Osteoblast (primary cell): Measurements from ENCODE around the gene ATP10A. TPM values are rescaled to one million over a fixed set of nuclear protein-coding genes. Genes with fewer than 3 reads are reported as not detected.

ENCODE experiments used
- DNase-seq: peaks from one replicate; pipeline ENCODE4 v3.0.0; 2011; ENCODE audit warnings: low spot score, mixed read lengths; ENCODE audit not compliant: insufficient read length; ENCODE audit errors: missing footprints
- H2AFZ ChIP-seq: 2 replicates; pipeline ENCODE4 v1.6.0; 2011; ENCODE audit warnings: mild to moderate bottlenecking, low read length
- H3K27ac ChIP-seq: 2 replicates; pipeline ENCODE4 v1.5.1; 2011; ENCODE audit warnings: mild to moderate bottlenecking, low read depth, low read length, moderate library complexity
- H3K27me3 ChIP-seq: 2 replicates; pipeline ENCODE4 v1.6.0; 2012; ENCODE audit warnings: mild to moderate bottlenecking, control low read depth, inconsistent platforms, low read length, moderate library complexity; ENCODE audit not compliant: insufficient read depth
- H3K36me3 ChIP-seq: 2 replicates; pipeline ENCODE4 v1.5.1; 2011; ENCODE audit warnings: mild to moderate bottlenecking, low read length, control low read depth, moderate library complexity; ENCODE audit not compliant: insufficient read depth
- H3K4me1 ChIP-seq: 2 replicates; pipeline ENCODE4 v1.5.1; 2011; ENCODE audit warnings: mild to moderate bottlenecking, low read length, control low read depth, moderate library complexity; ENCODE audit not compliant: insufficient read depth
- H3K4me2 ChIP-seq: 2 replicates; pipeline ENCODE4 v1.6.0; 2011; ENCODE audit warnings: mild to moderate bottlenecking, low read length; ENCODE audit not compliant: insufficient read depth
- H3K4me3 ChIP-seq: fragments of 200-600 bp; sonication (generic); 3 replicates; pipeline ENCODE4 v1.5.1; 2012; ENCODE audit warnings: mild to moderate bottlenecking, low read length, inconsistent platforms; ENCODE audit not compliant: insufficient read depth
- H3K79me2 ChIP-seq: 2 replicates; pipeline ENCODE4 v1.6.0; 2012; ENCODE audit warnings: mild to moderate bottlenecking, low read length, control low read depth, inconsistent platforms; ENCODE audit not compliant: insufficient read depth
- H3K9me3 ChIP-seq: 2 replicates; pipeline ENCODE4 v1.5.1; 2011; ENCODE audit warnings: low read depth, low read length, control low read depth
- H4K20me1 ChIP-seq: 2 replicates; pipeline ENCODE4 v1.6.0; 2012; ENCODE audit warnings: mild to moderate bottlenecking, low read length, control low read depth; ENCODE audit not compliant: insufficient read depth
- total RNA-seq: library from RNA; depleted of rRNA; stranded (reverse); fragments of >200 nt; gene quantifications from 2 replicates; pipeline ENCODE4 v1.2.3, GENCODE V29; 2012
- TF ChIP-seq, protein P1 (sequence below): IDR thresholded peaks from 2 replicates; pipeline ENCODE4 v1.5.1; 2011; ENCODE audit warnings: mild to moderate bottlenecking, low read depth, low read length, moderate library complexity; ENCODE audit errors: extremely low read depth

ATP10A gene
- total RNA-seq, 1 donor = 32.9 TPM

DNA sequence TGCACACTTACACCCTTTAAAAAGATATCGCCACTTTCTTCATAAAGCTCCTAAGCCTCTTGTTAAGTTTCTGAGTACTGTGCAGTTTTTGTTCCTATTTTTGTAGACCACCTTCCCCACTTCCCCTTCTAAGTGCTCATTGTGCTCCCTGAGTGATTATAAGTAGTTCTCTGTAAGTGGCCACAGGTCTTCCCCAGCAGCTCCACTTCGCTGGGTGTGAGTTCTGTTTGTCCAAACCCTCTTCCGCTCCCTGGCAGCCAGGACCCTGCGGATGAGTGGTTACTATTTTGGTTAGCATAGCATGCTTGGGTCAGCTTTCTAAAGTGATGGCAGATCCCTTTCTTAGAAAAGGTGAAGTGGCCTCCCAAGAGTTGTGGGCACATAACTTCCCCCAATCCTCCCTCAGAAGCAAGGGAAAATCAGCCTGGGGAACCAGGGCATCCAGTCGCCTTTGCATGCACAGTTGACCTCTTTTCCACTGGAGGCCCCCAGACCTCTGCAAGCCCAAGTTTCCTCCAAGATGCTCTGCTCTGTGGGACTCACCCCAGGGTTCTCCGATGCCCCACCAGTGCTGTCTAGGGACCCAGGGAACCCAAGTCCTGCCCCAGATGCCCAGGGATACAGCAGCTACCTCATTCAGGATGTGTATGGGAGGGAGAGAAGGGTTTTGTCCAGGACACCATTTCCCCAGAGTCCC, 69.6 kb downstream of the ATP10A start:
- Histone ChIP-seq H3K79me2 (peaks cover 64% of the 10 kb centered on the region), H3K9me3 (no peaks in the 10 kb centered on the region), H3K36me3 (no peaks in the 10 kb centered on the region), H4K20me1 (no peaks in the 10 kb centered on the region), H3K27me3 (no peaks in the 10 kb centered on the region), H3K4me2 (no peak overlapping the region), H3K27ac (no peak overlapping the region), H2AFZ (no peak overlapping the region), H3K4me3 (no peak overlapping the region), H3K4me1 (peaks cover 43% of the 10 kb centered on the region)
- peak; percentile 22 for DNase-seq
- TF ChIP-seq, protein P1, sequence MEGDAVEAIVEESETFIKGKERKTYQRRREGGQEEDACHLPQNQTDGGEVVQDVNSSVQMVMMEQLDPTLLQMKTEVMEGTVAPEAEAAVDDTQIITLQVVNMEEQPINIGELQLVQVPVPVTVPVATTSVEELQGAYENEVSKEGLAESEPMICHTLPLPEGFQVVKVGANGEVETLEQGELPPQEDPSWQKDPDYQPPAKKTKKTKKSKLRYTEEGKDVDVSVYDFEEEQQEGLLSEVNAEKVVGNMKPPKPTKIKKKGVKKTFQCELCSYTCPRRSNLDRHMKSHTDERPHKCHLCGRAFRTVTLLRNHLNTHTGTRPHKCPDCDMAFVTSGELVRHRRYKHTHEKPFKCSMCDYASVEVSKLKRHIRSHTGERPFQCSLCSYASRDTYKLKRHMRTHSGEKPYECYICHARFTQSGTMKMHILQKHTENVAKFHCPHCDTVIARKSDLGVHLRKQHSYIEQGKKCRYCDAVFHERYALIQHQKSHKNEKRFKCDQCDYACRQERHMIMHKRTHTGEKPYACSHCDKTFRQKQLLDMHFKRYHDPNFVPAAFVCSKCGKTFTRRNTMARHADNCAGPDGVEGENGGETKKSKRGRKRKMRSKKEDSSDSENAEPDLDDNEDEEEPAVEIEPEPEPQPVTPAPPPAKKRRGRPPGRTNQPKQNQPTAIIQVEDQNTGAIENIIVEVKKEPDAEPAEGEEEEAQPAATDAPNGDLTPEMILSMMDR = no peak

DNA sequence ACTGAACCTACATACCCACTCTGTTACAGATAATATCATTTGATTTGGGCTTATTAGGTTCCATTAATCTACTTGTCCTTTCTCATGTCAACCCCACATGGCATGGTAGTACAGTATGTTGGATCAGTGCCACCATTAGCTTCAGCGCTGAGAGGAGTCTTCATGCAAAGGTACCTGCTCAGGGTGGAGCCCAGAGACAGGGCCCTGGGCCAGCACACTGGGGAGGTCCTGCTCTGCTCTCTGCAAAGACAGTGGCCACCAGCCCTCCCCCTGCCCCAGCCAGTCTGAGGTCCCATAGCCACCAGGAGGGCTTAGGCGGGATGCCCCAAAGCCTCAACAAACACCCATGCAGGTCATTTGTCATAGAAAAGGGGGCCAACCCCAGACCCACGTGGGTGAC, 71.0 kb downstream of the ATP10A start:
- H3K27ac ChIP-seq = peak overlapping the region; percentile 96
- H4K20me1 ChIP-seq = no peaks in the 10 kb centered on the region
- no peak overlapping the region for H2AFZ ChIP-seq
- H3K4me2 ChIP-seq = no peak overlapping the region
- TF ChIP-seq, protein P1 = no peak
- H3K79me2 ChIP-seq = peaks cover 60% of the 10 kb centered on the region
- no peaks in the 10 kb centered on the region for H3K36me3 ChIP-seq
- H3K27me3 ChIP-seq = no peaks in the 10 kb centered on the region
- peaks cover 44% of the 10 kb centered on the region for H3K4me1 ChIP-seq
- H3K4me3 ChIP-seq = no peak overlapping the region
- no peak for DNase-seq
- H3K9me3 ChIP-seq = no peaks in the 10 kb centered on the region

DNA sequence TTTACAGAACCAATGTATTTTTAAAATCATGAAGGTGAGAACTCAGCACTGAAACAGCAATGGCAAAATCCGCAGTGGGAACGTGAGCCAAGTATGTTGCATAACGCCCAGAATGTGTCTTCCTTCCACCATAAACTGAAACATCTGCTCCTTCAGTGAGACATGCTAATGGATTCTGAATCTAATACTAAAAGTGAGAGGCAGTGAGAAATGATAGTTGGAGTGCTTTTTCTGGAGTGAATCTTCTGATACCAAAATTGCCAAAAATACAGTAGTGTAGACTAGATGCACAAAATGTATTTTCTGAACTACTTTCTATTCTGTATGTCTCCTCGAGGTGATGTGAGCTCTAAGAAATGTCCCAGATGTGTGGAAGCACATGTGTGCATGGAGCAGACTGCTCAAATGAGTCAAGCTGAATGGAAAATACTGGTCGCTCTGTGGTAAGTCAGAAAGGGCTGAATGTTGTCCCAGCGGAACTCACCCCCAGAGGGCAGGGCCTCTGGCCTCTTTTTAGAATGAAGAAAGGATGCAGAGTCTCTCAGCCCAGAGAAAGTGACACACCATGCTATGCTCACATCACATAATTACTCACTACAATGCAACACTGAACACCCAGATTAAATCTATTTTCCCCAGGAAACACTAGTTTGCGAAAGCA, 73.0 kb downstream of the ATP10A start:
- H3K36me3 ChIP-seq = no peaks in the 10 kb centered on the region
- H3K27ac ChIP-seq = peak overlapping the region; percentile 96
- no peaks in the 10 kb centered on the region for H4K20me1 ChIP-seq
- peak overlapping the region; percentile 51 for H3K4me3 ChIP-seq
- peak; percentile 95 for DNase-seq
- H3K4me2 ChIP-seq = peak overlapping the region; percentile 68
- H2AFZ ChIP-seq = no peak overlapping the region
- H3K27me3 ChIP-seq = no peaks in the 10 kb centered on the region
- H3K9me3 ChIP-seq = no peaks in the 10 kb centered on the region
- TF ChIP-seq, protein P1 = peak; percentile 9
- peaks cover 62% of the 10 kb centered on the region for H3K4me1 ChIP-seq
- peaks cover 54% of the 10 kb centered on the region for H3K79me2 ChIP-seq

DNA sequence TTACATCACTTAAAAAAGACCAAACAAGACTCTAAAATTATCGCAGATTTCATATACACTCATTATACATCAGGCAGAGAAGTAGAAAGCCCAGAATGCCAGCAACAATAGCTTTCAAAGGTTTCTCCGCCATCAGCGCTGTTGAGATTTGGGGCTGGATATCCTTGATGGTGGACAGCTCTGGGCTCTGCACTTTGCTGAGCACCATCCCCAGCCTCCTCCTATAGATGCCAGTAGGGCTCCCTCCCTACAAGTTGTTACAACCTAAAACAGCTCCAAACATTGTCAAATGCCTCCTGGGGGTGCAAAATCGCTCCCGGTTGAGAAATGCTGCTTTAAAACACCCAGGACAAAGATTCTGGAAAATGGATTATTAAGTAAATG, 73.5 kb downstream of the ATP10A start:
- TF ChIP-seq, protein P1 = no peak
- H2AFZ ChIP-seq = no peak overlapping the region
- peaks cover 67% of the 10 kb centered on the region for H3K4me1 ChIP-seq
- DNase-seq = peak; percentile 46
- peaks cover 48% of the 10 kb centered on the region for H3K79me2 ChIP-seq
- peak overlapping the region; percentile 68 for H3K4me2 ChIP-seq
- no peaks in the 10 kb centered on the region for H3K9me3 ChIP-seq
- no peaks in the 10 kb centered on the region for H3K36me3 ChIP-seq
- H3K4me3 ChIP-seq = peak overlapping the region; percentile 24
- no peaks in the 10 kb centered on the region for H4K20me1 ChIP-seq
- peak overlapping the region; percentile 96 for H3K27ac ChIP-seq
- no peaks in the 10 kb centered on the region for H3K27me3 ChIP-seq
